Skin of body (tissue), 2 donors: Measurements from ENCODE around the gene RDH8. TPM values are rescaled to one million over a fixed set of nuclear protein-coding genes. Genes with fewer than 3 reads are reported as not detected.
A peak's percentile ranks its signal among the peaks of the same experiment; 100 is the strongest.

ENCODE experiments used
- DNase-seq: peaks from one replicate; lab custom pipeline; 2025; lab: John Stamatoyannopoulos, UW
- total RNA-seq: library from RNA; depleted of rRNA; stranded (reverse); fragments of >200 nt; gene quantifications from one replicate; pipeline ENCODE4 v1.2.3, GENCODE V29; 2014

The RDH8 gene
- total RNA-seq = not detected

- no peak for DNase-seq
Observed at GRCh38 chr19:10013316-10013715, at the start of gene RDH8. TSS of gene RDH8 (plus strand) at chr19:10013483. CDS start at chr19:10013498, 15 bp downstream.

- no peak for DNase-seq
Observed at GRCh38 chr19:9966024-9966423, 47.3 kb upstream of the RDH8 start.

GRCh38 chr19:9966448-9966847, 46.8 kb upstream of the RDH8 start:
- no peak for DNase-seq

- no peak for DNase-seq
Observed at GRCh38 chr19:9967326-9967725, 46.0 kb upstream of the RDH8 start.

GRCh38 chr19:9968820-9969687, 44.2 kb upstream of the RDH8 start:
- DNase-seq = no peak

GRCh38 chr19:9969688-9969975, 43.7 kb upstream of the RDH8 start:
- DNase-seq = no peak

- no peak for DNase-seq
Observed at GRCh38 chr19:9970481-9970880, 42.8 kb upstream of the RDH8 start.

GRCh38 chr19:9971166-9971897, 42.0 kb upstream of the RDH8 start:
- peak; percentile 43 for DNase-seq

GRCh38 chr19:9972103-9972502, 41.2 kb upstream of the RDH8 start:
- DNase-seq = no peak

- DNase-seq = no peak
Observed at GRCh38 chr19:9981406-9982260, 31.6 kb upstream of the RDH8 start.

GRCh38 chr19:9986787-9987281, 26.4 kb upstream of the RDH8 start:
- DNase-seq = peak; percentile 95

GRCh38 chr19:9989504-9989903, 23.8 kb upstream of the RDH8 start:
- no peak for DNase-seq

- no peak for DNase-seq
Observed at GRCh38 chr19:9991425-9992191, 21.7 kb upstream of the RDH8 start.

GRCh38 chr19:9995084-9995483, 18.2 kb upstream of the RDH8 start:
- DNase-seq = no peak

GRCh38 chr19:9995999-9996398, 17.3 kb upstream of the RDH8 start:
- DNase-seq = no peak

GRCh38 chr19:9996541-9996940, 16.7 kb upstream of the RDH8 start:
- no peak for DNase-seq

GRCh38 chr19:10000171-10000826, 13.0 kb upstream of the RDH8 start:
- DNase-seq = peak; percentile 18

GRCh38 chr19:10001899-10002298, 11.4 kb upstream of the RDH8 start:
- DNase-seq = no peak

GRCh38 chr19:10003271-10003670, 10.0 kb upstream of the RDH8 start:
- no peak for DNase-seq

- DNase-seq = no peak
Observed at GRCh38 chr19:10004617-10005016, 8.7 kb upstream of the RDH8 start.
